HFF-Myc (cell line): Measurements from ENCODE around the gene VPREB1.
"Not testable (repeated sequence)": the region's sequence is repeated elsewhere in the genome, so short reads cannot be mapped to it uniquely, and the experiment has no call there.

Experiments used
- DNase-seq: peaks from one replicate; pipeline ENCODE4 v3.0.0-alpha.2; 2011; ENCODE audit warnings: low read depth; ENCODE audit errors: extremely low read depth
- H3K4me3 ChIP-seq: replicated peaks from 2 replicates; pipeline ENCODE4 v1.5.1; 2011; ENCODE audit warnings: low read depth, mild to moderate bottlenecking, control low read depth, low read length
- TF ChIP-seq, protein P1 (sequence below): IDR thresholded peaks from 2 replicates; pipeline ENCODE4 v1.5.1; 2012; ENCODE audit warnings: mild to moderate bottlenecking, low read depth, low read length, control low read depth; ENCODE audit errors: missing control alignments

The VPREB1 gene

DNA sequence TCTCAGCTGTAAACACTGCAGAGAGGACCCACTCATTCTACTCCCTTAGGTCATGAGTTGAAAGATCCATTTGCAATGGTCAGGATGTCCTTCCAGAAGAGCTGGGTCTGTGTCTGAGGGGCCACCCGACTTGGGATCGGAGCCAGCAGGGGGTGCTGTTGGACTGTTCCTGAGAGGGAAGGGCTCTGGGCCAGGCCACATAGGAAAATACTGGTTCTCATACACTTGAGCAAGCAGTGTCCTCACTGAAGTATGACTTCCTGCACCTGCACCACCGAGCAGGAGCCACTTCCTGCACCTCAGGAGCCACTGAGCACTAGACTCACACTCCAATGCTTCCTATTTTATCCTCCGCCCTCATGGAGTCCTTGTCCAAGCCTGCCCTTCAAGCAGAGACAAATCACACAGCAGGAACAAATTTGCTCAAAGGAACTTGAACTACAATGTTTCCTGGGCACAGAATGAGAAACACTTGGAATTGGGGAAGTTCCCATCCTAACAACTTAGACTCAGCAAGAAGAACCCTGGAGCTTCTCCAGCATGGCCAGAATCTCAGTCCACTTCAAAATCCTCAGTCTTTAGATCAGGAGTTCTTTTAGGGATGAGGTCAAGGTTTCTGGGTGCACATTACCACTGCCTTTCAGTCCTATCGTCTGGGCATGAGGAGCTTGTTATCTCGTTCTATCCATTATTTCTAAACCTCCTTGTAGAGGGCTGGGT lies 36.6 kb upstream of the VPREB1 start:
- TF ChIP-seq, protein P1, sequence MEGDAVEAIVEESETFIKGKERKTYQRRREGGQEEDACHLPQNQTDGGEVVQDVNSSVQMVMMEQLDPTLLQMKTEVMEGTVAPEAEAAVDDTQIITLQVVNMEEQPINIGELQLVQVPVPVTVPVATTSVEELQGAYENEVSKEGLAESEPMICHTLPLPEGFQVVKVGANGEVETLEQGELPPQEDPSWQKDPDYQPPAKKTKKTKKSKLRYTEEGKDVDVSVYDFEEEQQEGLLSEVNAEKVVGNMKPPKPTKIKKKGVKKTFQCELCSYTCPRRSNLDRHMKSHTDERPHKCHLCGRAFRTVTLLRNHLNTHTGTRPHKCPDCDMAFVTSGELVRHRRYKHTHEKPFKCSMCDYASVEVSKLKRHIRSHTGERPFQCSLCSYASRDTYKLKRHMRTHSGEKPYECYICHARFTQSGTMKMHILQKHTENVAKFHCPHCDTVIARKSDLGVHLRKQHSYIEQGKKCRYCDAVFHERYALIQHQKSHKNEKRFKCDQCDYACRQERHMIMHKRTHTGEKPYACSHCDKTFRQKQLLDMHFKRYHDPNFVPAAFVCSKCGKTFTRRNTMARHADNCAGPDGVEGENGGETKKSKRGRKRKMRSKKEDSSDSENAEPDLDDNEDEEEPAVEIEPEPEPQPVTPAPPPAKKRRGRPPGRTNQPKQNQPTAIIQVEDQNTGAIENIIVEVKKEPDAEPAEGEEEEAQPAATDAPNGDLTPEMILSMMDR, result peak; percentile 84
- no peak overlapping the region for H3K4me3 ChIP-seq
- DNase-seq, result peak; percentile 27

DNA sequence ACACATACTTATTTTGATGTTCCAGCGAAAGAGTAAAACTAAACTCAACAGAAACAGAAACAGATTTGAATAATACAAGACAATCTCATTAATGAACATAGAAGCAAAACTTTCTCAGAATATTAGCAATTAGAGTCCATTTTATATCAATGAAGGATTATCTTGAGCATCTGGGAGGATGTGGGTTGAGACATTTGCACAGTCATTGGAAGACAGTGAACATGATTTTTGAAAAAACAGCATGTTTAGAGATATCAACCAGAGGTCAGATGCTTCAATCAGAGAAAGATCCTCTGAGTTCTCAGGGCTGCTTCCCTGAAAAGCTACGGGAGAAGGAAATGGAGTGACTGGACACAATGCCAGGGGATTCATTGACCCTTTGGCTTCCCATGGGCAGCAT lies 35.9 kb upstream of the VPREB1 start:
- no peak overlapping the region for H3K4me3 ChIP-seq
- TF ChIP-seq, protein P1, result no peak
- no peak for DNase-seq

- not testable (repeated sequence) for DNase-seq
These were observed 35.4 kb upstream of the VPREB1 start for GRCh38 chr22:22209080-22209640.

GRCh38 chr22:22210375-22210774 lies 34.2 kb upstream of the VPREB1 start:
- TF ChIP-seq, protein P1, result no peak
- DNase-seq, result peak; percentile 20
- H3K4me3 ChIP-seq, result no peak overlapping the region

More at GRCh38 chr22:22209080-22209640, 35.4 kb upstream of the VPREB1 start:
- H3K4me3 ChIP-seq, result not testable (repeated sequence)

DNA sequence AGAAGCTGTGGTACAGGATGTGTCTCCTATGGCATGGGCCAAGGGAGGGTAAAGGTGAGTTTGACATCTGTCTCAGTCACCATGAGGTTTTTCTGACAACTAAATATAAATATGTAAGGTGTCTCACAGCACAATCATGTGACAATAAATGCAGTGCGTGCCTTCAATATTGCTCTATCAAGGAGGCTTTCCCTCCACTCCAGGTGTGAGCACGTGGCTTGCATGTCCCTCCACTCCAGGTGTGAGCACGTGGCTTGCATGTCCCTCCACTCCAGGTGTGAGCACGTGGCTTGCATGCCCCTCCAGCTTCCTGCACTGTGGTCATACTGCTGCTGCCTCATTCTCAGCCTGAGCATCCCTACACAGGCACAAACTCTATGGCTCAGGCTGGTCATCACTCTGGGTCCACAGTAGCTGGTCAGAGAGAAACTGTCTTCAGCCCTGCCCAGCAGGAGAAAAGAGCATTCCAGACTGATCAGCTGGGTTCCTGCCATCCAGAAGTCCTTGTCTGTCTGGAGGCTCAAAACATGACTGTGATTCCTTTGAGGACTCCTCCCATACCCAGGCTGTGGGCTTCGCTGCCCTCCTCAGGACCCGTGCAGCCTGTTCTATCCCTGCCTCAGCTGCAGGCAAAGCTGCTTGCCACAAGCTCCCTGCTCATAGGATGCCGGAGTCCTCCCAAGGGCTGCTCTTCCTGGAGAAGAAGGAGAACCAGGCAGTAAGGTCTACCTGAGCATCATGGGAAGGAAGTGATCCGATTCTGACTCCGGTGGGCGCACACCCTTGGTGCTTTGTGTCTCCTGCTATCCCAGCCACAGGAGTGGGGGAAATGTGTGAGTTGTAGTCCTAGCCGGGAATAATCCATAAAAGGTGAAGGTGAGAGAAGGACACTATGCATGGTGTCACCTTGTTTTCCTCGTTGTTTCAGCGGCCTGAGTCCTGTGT lies 33.4 kb upstream of the VPREB1 start:
- TF ChIP-seq, protein P1, result no peak
- H3K4me3 ChIP-seq, result no peak overlapping the region
- DNase-seq, result no peak

DNA sequence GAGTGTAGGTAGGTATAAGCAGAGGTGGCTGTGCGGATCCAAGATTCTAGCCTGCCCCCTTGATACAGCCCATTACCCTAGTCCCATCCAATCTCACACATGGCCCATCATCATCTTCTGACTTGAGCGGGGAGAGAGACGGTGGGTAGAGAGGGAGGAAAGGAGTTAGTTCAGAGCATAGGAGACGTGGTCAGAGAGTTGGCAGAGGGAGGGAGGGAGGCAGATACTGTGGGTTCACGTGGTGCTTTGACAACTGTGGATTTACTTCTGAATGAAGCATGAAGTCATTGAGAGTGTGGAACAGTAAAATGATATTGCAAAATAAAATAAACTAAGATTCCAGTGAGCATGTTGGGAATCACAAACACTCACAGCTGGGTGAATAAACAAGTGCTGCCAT lies 31.4 kb upstream of the VPREB1 start:
- TF ChIP-seq, protein P1, result no peak
- no peak for DNase-seq
- H3K4me3 ChIP-seq, result no peak overlapping the region

DNA sequence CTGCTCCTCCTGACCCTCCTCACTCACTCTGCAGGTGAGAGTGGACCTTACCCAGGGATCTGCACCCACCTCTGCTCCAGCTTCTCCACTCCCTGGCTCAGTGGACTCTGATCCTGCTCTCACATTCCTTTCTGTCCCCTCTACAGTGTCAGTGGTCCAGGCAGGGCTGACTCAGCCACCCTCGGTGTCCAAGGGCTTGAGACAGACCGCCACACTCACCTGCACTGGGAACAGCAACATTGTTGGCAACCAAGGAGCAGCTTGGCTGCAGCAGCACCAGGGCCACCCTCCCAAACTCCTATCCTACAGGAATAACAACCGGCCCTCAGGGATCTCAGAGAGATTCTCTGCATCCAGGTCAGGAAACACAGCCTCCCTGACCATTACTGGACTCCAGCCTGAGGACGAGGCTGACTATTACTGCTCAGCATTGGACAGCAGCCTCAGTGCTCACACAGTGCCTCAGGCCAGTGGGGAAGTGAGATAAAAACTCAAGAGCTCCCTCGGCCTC lies 29.7 kb upstream of the VPREB1 start:
- H3K4me3 ChIP-seq, result no peak overlapping the region
- TF ChIP-seq, protein P1, result no peak
- DNase-seq, result no peak
